ENCODE measurements around the gene MYMK.

MYMK gene

GRCh38 chr9:133516256-133516960 lies 8.4 kb downstream of the MYMK start:
- Histone ChIP-seq H2BK12ac (ENCODE audit: low read length) (no peak overlapping the region), H4K12ac (ENCODE audit: low read depth, low read length) (no peak overlapping the region), H2BK5ac (ENCODE audit: low read depth, low read length, poor library complexity) (no peak overlapping the region), H2AFZ (ENCODE audit: insufficient read depth, low read length, poor library complexity) (no peak overlapping the region), H3K4ac (ENCODE audit: low read depth, low read length) (no peak overlapping the region), H3K14ac (ENCODE audit: low read length) (no peak overlapping the region), H4K8ac (ENCODE audit: low read depth, low read length) (no peak overlapping the region), H3K4me3 (ENCODE audit: low read depth, low read length) (no peak overlapping the region), H2BK120ac (ENCODE audit: insufficient read depth, low read length, poor library complexity) (no peak overlapping the region), H3K4me2 (ENCODE audit: low read length) (no peak overlapping the region), H3K27me3 (ENCODE audit: insufficient read depth, low read length) (no peaks in the 10 kb centered on the region), H3K9me3 (ENCODE audit: insufficient read depth, low read depth, low read length) (peaks cover 13% of the 10 kb centered on the region), H2AK5ac (ENCODE audit: low read length) (no peak overlapping the region), H3K36me3 (ENCODE audit: control insufficient read depth in 1 of 2, insufficient read depth in 2 of 2, low read length in 2 of 2) (no peaks in the 10 kb centered on the region), H3K18ac (ENCODE audit: low read length) (no peak overlapping the region), H3K9ac (ENCODE audit: low read length) (no peak overlapping the region), H3K79me2 (ENCODE audit: control insufficient read depth, insufficient read depth, low read length, poor library complexity) (no peaks in the 10 kb centered on the region), H3K23ac (ENCODE audit: low read length) (no peak overlapping the region), H3K27ac (ENCODE audit: low read depth, low read length) (no peak overlapping the region), H4K91ac (ENCODE audit: low read depth, low read length) (no peak overlapping the region), H3K4me1 (ENCODE audit: control insufficient read depth in 1 of 2, insufficient read depth in 2 of 2, low read length in 2 of 2) (peaks cover 0 to 4% of the 10 kb centered on the region in 2 experiments), H3K79me1 (ENCODE audit: low read length) (no peaks in the 10 kb centered on the region)
- WGBS (ENCODE audit: extremely low coverage, insufficient coverage, insufficient read length) = no CpG with 5 or more reads among the region's 11 CpGs
- no peak for DNase-seq

DNA sequence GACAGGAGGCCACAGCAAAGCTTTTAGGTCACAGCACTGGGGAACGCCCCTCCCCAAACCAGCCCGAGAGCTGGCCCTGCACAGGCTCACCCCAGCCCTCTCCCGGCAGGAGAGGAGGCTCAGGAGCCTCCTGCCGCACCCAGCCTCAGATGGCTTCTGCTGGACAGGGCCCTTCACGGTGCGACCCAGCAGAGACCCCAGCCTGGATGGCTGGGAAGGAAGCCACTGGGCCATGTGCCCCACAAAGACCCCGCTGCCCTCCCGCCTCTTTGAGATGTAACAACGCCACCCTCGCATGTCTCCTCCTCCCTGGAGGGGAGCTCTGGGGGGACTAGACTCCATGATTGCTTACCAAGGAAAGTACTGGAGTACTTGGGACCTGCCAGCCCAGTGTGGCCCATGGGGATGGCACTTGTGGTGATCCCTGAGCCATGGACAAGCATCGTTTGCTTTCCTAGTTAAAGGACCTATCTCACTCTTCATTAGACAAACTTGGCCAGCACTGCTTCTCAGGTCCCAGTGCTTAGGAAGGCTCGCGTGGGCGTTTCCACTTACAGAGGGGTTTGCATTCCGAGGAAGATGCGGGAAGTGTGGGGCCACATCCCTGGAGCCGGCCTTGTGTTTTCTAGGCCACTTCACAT lies 9.0 kb downstream of the MYMK start:
- Histone ChIP-seq H4K8ac (ENCODE audit: low read depth, low read length) (no peak overlapping the region), H3K4me1 (ENCODE audit: control insufficient read depth in 1 of 2, insufficient read depth in 2 of 2, low read length in 2 of 2) (peaks cover 0 to 4% of the 10 kb centered on the region in 2 experiments), H3K9ac (ENCODE audit: low read length) (no peak overlapping the region), H2BK12ac (ENCODE audit: low read length) (no peak overlapping the region), H2AK5ac (ENCODE audit: low read length) (no peak overlapping the region), H3K27ac (ENCODE audit: low read depth, low read length) (no peak overlapping the region), H3K27me3 (ENCODE audit: insufficient read depth, low read length) (no peaks in the 10 kb centered on the region), H3K4ac (ENCODE audit: low read depth, low read length) (no peak overlapping the region), H3K14ac (ENCODE audit: low read length) (no peak overlapping the region), H4K91ac (ENCODE audit: low read depth, low read length) (peak overlapping the region; percentile 1), H3K23ac (ENCODE audit: low read length) (no peak overlapping the region), H3K18ac (ENCODE audit: low read length) (no peak overlapping the region), H2BK120ac (ENCODE audit: insufficient read depth, low read length, poor library complexity) (no peak overlapping the region), H3K79me2 (ENCODE audit: control insufficient read depth, insufficient read depth, low read length, poor library complexity) (no peaks in the 10 kb centered on the region), H3K4me3 (ENCODE audit: low read depth, low read length) (no peak overlapping the region), H2AFZ (ENCODE audit: insufficient read depth, low read length, poor library complexity) (no peak overlapping the region), H3K9me3 (ENCODE audit: insufficient read depth, low read depth, low read length) (peaks cover 14% of the 10 kb centered on the region), H3K79me1 (ENCODE audit: low read length) (no peaks in the 10 kb centered on the region), H4K12ac (ENCODE audit: low read depth, low read length) (no peak overlapping the region), H2BK5ac (ENCODE audit: low read depth, low read length, poor library complexity) (no peak overlapping the region), H3K4me2 (ENCODE audit: low read length) (no peak overlapping the region), H3K36me3 (ENCODE audit: control insufficient read depth in 1 of 2, insufficient read depth in 2 of 2, low read length in 2 of 2) (no peaks in the 10 kb centered on the region)
- WGBS (ENCODE audit: extremely low coverage, insufficient coverage, insufficient read length) = no CpG with 5 or more reads among the region's 17 CpGs
- no peak for DNase-seq

DNA sequence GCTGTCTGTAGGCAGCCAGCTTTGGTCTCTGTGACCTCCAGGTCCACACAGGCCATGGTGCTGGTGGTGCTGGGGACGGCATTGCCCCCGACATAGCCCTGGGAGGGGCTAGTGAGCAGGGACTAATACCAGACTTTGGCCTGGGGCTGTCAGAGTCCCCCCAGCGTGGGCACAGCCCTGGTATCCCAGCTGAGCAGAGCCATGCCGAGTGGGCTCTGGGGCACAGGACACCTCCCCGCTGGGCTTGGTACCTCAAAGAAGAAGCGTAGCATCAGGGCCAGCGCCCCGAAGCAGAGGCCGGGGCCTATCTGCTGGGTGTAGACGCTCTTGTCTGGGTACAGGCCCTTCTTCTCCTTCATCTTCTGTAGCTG lies 9.5 kb downstream of the MYMK start:
- no peak overlapping the region for H2BK120ac ChIP-seq (ENCODE audit: insufficient read depth, low read length, poor library complexity)
- WGBS (ENCODE audit: extremely low coverage, insufficient coverage, insufficient read length) = no CpG with 5 or more reads among the region's 10 CpGs
- no peak overlapping the region for H3K18ac ChIP-seq (ENCODE audit: low read length)
- no peak overlapping the region for H2BK5ac ChIP-seq (ENCODE audit: low read depth, low read length, poor library complexity)
- H4K91ac ChIP-seq (ENCODE audit: low read depth, low read length) = peak overlapping the region; percentile 1
- H2AK5ac ChIP-seq (ENCODE audit: low read length) = no peak overlapping the region
- no peak overlapping the region for H3K4ac ChIP-seq (ENCODE audit: low read depth, low read length)
- H3K27ac ChIP-seq (ENCODE audit: low read depth, low read length) = no peak overlapping the region
- no peaks in the 10 kb centered on the region for H3K79me1 ChIP-seq (ENCODE audit: low read length)
- H3K14ac ChIP-seq (ENCODE audit: low read length) = no peak overlapping the region
- H3K9me3 ChIP-seq (ENCODE audit: insufficient read depth, low read depth, low read length) = peaks cover 14% of the 10 kb centered on the region
- H3K4me2 ChIP-seq (ENCODE audit: low read length) = no peak overlapping the region
- no peak overlapping the region for H3K23ac ChIP-seq (ENCODE audit: low read length)
- no peak for DNase-seq
- no peaks in the 10 kb centered on the region for H3K27me3 ChIP-seq (ENCODE audit: insufficient read depth, low read length)
- peaks cover 0 to 6% of the 10 kb centered on the region in 2 experiments for H3K4me1 ChIP-seq (ENCODE audit: control insufficient read depth in 1 of 2, insufficient read depth in 2 of 2, low read length in 2 of 2)
- no peak overlapping the region for H3K4me3 ChIP-seq (ENCODE audit: low read depth, low read length)
- no peak overlapping the region for H4K12ac ChIP-seq (ENCODE audit: low read depth, low read length)
- no peaks in the 10 kb centered on the region for H3K36me3 ChIP-seq (ENCODE audit: control insufficient read depth in 1 of 2, insufficient read depth in 2 of 2, low read length in 2 of 2)
- no peak overlapping the region for H2BK12ac ChIP-seq (ENCODE audit: low read length)
- H2AFZ ChIP-seq (ENCODE audit: insufficient read depth, low read length, poor library complexity) = no peak overlapping the region
- H3K9ac ChIP-seq (ENCODE audit: low read length) = no peak overlapping the region
- no peaks in the 10 kb centered on the region for H3K79me2 ChIP-seq (ENCODE audit: control insufficient read depth, insufficient read depth, low read length, poor library complexity)
- H4K8ac ChIP-seq (ENCODE audit: low read depth, low read length) = no peak overlapping the region

GRCh38 chr9:133514460-133515239 lies 10.1 kb downstream of the MYMK start:
- no peak overlapping the region for H3K4me2 ChIP-seq (ENCODE audit: low read length)
- H2AFZ ChIP-seq (ENCODE audit: insufficient read depth, low read length, poor library complexity) = no peak overlapping the region
- no peak overlapping the region for H3K9ac ChIP-seq (ENCODE audit: low read length)
- no peak overlapping the region for H3K18ac ChIP-seq (ENCODE audit: low read length)
- no peak overlapping the region for H4K91ac ChIP-seq (ENCODE audit: low read depth, low read length)
- H3K4ac ChIP-seq (ENCODE audit: low read depth, low read length) = no peak overlapping the region
- WGBS (ENCODE audit: extremely low coverage, insufficient coverage, insufficient read length) = no CpG with 5 or more reads among the region's 14 CpGs
- no peak overlapping the region for H3K27ac ChIP-seq (ENCODE audit: low read depth, low read length)
- no peaks in the 10 kb centered on the region for H3K79me2 ChIP-seq (ENCODE audit: control insufficient read depth, insufficient read depth, low read length, poor library complexity)
- H3K4me1 ChIP-seq (ENCODE audit: control insufficient read depth in 1 of 2, insufficient read depth in 2 of 2, low read length in 2 of 2) = peaks cover 3 to 10% of the 10 kb centered on the region in 2 experiments
- H2BK120ac ChIP-seq (ENCODE audit: insufficient read depth, low read length, poor library complexity) = no peak overlapping the region
- no peak overlapping the region for H4K12ac ChIP-seq (ENCODE audit: low read depth, low read length)
- no peaks in the 10 kb centered on the region for H3K36me3 ChIP-seq (ENCODE audit: control insufficient read depth in 1 of 2, insufficient read depth in 2 of 2, low read length in 2 of 2)
- no peak for DNase-seq
- no peak overlapping the region for H3K4me3 ChIP-seq (ENCODE audit: low read depth, low read length)
- H2BK12ac ChIP-seq (ENCODE audit: low read length) = no peak overlapping the region
- H4K8ac ChIP-seq (ENCODE audit: low read depth, low read length) = no peak overlapping the region
- no peaks in the 10 kb centered on the region for H3K27me3 ChIP-seq (ENCODE audit: insufficient read depth, low read length)
- no peak overlapping the region for H3K14ac ChIP-seq (ENCODE audit: low read length)
- no peak overlapping the region for H3K23ac ChIP-seq (ENCODE audit: low read length)
- no peak overlapping the region for H2AK5ac ChIP-seq (ENCODE audit: low read length)
- peaks cover 14% of the 10 kb centered on the region for H3K9me3 ChIP-seq (ENCODE audit: insufficient read depth, low read depth, low read length)
- no peak overlapping the region for H2BK5ac ChIP-seq (ENCODE audit: low read depth, low read length, poor library complexity)
- H3K79me1 ChIP-seq (ENCODE audit: low read length) = no peaks in the 10 kb centered on the region
